DOHH2 (cell line): ENCODE measurements around the gene EPB41L2.

ENCODE experiments used
- H3F3A ChIP-seq: fragments of 200-600 bp; sonication (generic), shearing (Covaris generic); 2 replicates; pipeline ENCODE4 v1.6.0; 2016; ENCODE audit warnings: antibody characterized with exemption, mild to moderate bottlenecking; ENCODE audit not compliant: control insufficient read depth, insufficient read depth
- H3K27ac ChIP-seq: fragments of 200-600 bp; sonication (generic); 2 replicates; pipeline ENCODE4 v1.5.1; 2014; ENCODE audit warnings: low read depth, mild to moderate bottlenecking, low read length, moderate library complexity
- H3K27me3 ChIP-seq: fragments of 200-600 bp; sonication (generic); 2 replicates; pipeline ENCODE4 v1.6.1; 2014; ENCODE audit warnings: mild to moderate bottlenecking, low read length, mixed read lengths; ENCODE audit not compliant: control insufficient read depth
- H3K36me3 ChIP-seq: fragments of 200-600 bp; sonication (generic); 2 replicates; pipeline ENCODE4 v1.6.1; 2014; ENCODE audit warnings: mild to moderate bottlenecking, low read length, moderate library complexity, mixed read lengths; ENCODE audit not compliant: control insufficient read depth
- H3K4me1 ChIP-seq: fragments of 200-600 bp; sonication (generic); 2 replicates; pipeline ENCODE4 v1.6.1; 2014; ENCODE audit warnings: mild to moderate bottlenecking, low read length, mixed read lengths; ENCODE audit not compliant: control insufficient read depth
- H3K4me2 ChIP-seq: fragments of 200-600 bp; sonication (generic); 2 replicates; pipeline ENCODE4 v1.6.0; 2014; ENCODE audit warnings: mild to moderate bottlenecking, low read length, moderate library complexity
- H3K4me3 ChIP-seq: fragments of 200-600 bp; sonication (generic); 2 replicates; pipeline ENCODE4 v1.5.1; 2014; ENCODE audit warnings: mild to moderate bottlenecking, low read length, mixed read lengths
- H3K79me2 ChIP-seq: fragments of 200-600 bp; sonication (generic); 2 replicates; pipeline ENCODE4 v1.6.1; 2014; ENCODE audit warnings: mild to moderate bottlenecking, low read length, mixed read lengths; ENCODE audit not compliant: control insufficient read depth
- H3K9me2 ChIP-seq: fragments of 200-600 bp; sonication (generic); replicated peaks from 2 replicates; pipeline ENCODE4 v1.6.1; 2014; ENCODE audit warnings: mild to moderate bottlenecking, low read length, mixed read lengths; ENCODE audit not compliant: control insufficient read depth
- H3K9me3 ChIP-seq: fragments of 200-600 bp; sonication (generic); 2 replicates; pipeline ENCODE4 v1.6.1; 2014; ENCODE audit warnings: antibody characterized with exemption, low read length, mixed read lengths; ENCODE audit not compliant: control insufficient read depth, insufficient read depth
- H4K20me1 ChIP-seq: fragments of 200-600 bp; sonication (generic); 2 replicates; pipeline ENCODE4 v1.6.0; 2014; ENCODE audit warnings: low read depth, mild to moderate bottlenecking, antibody characterized with exemption, low read length, moderate library complexity; ENCODE audit not compliant: control insufficient read depth, insufficient read depth
- EZH2phosphoT487 ChIP-seq: fragments of 200-600 bp; sonication (generic); IDR thresholded peaks from 2 replicates; pipeline ENCODE4 v1.6.1; 2017; ENCODE audit warnings: borderline replicate concordance, mild to moderate bottlenecking, antibody characterized with exemption, low read length, moderate library complexity, mixed read lengths
- TF ChIP-seq, protein P1 (sequence below): fragments of 200-600 bp; sonication (generic); IDR thresholded peaks from one replicate; pipeline ENCODE4 v1.5.1; 2014; ENCODE audit warnings: antibody characterized with exemption, mild to moderate bottlenecking, low read depth, low read length; ENCODE audit not compliant: poor library complexity, severe bottlenecking

The EPB41L2 gene

DNA sequence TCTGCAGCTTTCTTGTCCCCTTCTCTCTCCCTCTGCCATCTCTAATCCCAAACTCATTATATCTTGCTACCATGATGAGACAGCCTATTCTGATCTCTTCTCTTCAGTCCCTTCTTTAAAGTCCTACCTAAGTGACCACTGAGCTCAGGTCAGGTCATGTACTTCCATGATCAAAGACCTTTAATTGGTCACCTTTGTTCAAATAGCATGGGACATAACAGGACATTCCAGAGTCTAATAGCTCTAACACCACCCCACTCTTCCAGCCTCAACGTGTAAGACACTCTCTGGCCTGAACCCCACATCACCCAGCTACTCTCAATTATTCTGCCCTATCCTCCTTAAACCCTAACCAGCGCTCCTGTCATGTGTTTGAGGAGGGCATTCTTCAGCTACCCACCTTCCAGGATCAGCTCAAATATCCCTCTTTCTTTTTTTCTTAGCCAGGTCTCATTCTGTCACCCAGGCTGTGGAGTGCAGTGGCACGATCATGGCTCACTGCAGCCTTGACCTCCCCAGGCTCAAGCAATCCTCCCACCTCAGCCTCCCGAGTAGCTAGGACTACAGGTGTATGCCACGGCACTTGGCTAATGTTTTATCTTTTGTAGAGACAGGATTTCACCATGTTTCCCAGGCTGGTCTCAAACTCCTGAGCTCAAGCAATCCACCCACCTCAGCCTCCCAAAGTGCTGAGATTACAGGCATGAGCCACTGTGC is 237.9 kb downstream of the EPB41L2 start:
- Histone ChIP-seq H3K4me2 (no peak overlapping the region), H3K27ac (no peak overlapping the region), H3K36me3 (no peaks in the 10 kb centered on the region)

DNA sequence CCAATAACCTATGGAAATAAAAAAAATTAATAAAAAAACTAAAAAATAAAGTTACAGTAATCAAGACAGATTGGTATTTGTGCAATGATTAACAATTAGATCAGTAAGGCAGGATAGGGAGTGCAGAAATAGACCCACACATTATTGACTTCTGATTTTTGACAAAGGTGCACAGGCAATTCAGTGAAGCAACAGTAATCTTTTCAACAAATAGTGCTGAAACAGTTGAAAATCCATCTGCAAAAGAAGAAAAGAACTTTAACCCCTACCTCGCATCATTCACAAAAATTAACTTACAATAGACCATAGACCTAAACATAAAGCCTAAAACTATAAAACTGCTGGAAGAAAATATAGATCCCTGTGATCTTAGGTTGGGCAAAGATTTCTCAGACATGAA is 240.3 kb downstream of the EPB41L2 start:
- Histone ChIP-seq H3K4me1 (no peaks in the 10 kb centered on the region), H3K27me3 (no peaks in the 10 kb centered on the region), H3K79me2 (no peaks in the 10 kb centered on the region), H3K27ac (no peak overlapping the region), H3K4me2 (no peak overlapping the region), H3K9me2 (no peaks in the 10 kb centered on the region), H4K20me1 (no peaks in the 10 kb centered on the region), H3K36me3 (no peaks in the 10 kb centered on the region), H3K9me3 (no peaks in the 10 kb centered on the region), H3K4me3 (no peak overlapping the region), H3F3A (no peaks in the 10 kb centered on the region)
- no peak for TF ChIP-seq EZH2phosphoT487
- TF ChIP-seq, protein P1, sequence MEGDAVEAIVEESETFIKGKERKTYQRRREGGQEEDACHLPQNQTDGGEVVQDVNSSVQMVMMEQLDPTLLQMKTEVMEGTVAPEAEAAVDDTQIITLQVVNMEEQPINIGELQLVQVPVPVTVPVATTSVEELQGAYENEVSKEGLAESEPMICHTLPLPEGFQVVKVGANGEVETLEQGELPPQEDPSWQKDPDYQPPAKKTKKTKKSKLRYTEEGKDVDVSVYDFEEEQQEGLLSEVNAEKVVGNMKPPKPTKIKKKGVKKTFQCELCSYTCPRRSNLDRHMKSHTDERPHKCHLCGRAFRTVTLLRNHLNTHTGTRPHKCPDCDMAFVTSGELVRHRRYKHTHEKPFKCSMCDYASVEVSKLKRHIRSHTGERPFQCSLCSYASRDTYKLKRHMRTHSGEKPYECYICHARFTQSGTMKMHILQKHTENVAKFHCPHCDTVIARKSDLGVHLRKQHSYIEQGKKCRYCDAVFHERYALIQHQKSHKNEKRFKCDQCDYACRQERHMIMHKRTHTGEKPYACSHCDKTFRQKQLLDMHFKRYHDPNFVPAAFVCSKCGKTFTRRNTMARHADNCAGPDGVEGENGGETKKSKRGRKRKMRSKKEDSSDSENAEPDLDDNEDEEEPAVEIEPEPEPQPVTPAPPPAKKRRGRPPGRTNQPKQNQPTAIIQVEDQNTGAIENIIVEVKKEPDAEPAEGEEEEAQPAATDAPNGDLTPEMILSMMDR: no peak

More for the DNA sequence above, 237.9 kb downstream of the EPB41L2 start:
- no peaks in the 10 kb centered on the region for H4K20me1 ChIP-seq
- H3K9me3 ChIP-seq: no peaks in the 10 kb centered on the region
- no peaks in the 10 kb centered on the region for H3K27me3 ChIP-seq
- no peaks in the 10 kb centered on the region for H3K4me1 ChIP-seq
- TF ChIP-seq, protein P1: no peak
- TF ChIP-seq EZH2phosphoT487: no peak
- no peaks in the 10 kb centered on the region for H3K9me2 ChIP-seq
- H3K79me2 ChIP-seq: no peaks in the 10 kb centered on the region
- no peak overlapping the region for H3K4me3 ChIP-seq
- H3F3A ChIP-seq: no peaks in the 10 kb centered on the region

DNA sequence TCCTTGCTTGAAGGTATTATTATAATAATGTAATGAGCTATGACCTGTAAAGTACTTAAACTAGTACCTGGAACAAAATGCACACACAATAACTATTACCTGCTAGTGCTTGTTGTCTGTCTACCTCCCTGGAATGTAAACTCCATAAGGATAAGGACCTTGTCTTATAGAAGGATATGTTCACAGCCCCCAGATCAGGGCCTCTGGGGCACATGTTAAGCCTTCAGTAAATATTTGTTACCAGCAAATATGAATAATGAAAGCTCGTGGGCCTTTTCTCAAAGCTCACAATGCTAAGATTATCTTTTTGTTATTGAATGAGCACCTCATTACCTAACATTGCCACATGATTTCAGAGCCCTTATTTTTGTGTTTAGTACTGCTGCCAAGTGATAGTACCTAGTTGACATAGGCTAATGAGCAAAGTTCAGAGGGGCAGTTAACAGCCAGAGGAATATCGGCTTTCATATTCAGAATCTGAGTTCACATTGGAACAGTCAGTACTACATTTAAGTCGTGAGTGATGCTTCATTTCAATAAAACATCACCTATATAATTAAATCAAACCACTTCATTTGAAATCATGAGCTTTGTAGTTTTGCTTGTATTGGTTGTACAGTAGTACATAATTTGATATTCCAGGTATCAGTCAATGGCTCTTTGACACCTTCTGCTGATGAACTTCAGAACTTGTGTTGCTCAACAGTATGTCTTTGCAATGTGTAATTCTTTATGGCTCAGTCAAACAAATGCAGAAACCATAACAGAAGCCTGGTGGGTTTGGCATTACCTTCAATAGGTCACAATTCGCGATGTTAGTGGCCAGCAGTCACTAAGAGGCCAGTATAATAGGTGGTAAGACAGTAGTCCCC is 247.6 kb downstream of the EPB41L2 start:
- no peaks in the 10 kb centered on the region for H3K9me3 ChIP-seq
- TF ChIP-seq EZH2phosphoT487: no peak
- TF ChIP-seq, protein P1: no peak
- H3K27me3 ChIP-seq: no peaks in the 10 kb centered on the region
- H3K79me2 ChIP-seq: no peaks in the 10 kb centered on the region
- no peaks in the 10 kb centered on the region for H4K20me1 ChIP-seq
- H3K27ac ChIP-seq: no peak overlapping the region
- H3K4me1 ChIP-seq: no peaks in the 10 kb centered on the region
- no peaks in the 10 kb centered on the region for H3K9me2 ChIP-seq
- H3K4me2 ChIP-seq: no peak overlapping the region
- H3K4me3 ChIP-seq: no peak overlapping the region
- H3F3A ChIP-seq: no peaks in the 10 kb centered on the region
- H3K36me3 ChIP-seq: no peaks in the 10 kb centered on the region
